Transverse colon (tissue), 3 donors: ENCODE results near the gene ASCC2.

ENCODE experiments used
- EP300 ChIP-seq: sonication (generic); formaldehyde crosslinking; IDR thresholded peaks from one replicate; pipeline ENCODE4 v1.6.1; 2017; ENCODE audit warnings: antibody characterized with exemption, low read depth
- TF ChIP-seq, protein P1 (sequence below), 5 experiments: fragments of 200-600 bp in 3 of 5; fragments of 450-650 bp in 2 of 5; sonication (generic) in 3 of 5; IDR thresholded peaks; 1 replicate in 2 of 5; 2 replicates in 3 of 5; pipeline ENCODE4 v1.5.1; 2016 to 2017; ENCODE audit warnings: antibody characterized with exemption in 5 of 5, inconsistent platforms in 3 of 5, mild to moderate bottlenecking in 2 of 5, moderate library complexity in 1 of 5

DNA sequence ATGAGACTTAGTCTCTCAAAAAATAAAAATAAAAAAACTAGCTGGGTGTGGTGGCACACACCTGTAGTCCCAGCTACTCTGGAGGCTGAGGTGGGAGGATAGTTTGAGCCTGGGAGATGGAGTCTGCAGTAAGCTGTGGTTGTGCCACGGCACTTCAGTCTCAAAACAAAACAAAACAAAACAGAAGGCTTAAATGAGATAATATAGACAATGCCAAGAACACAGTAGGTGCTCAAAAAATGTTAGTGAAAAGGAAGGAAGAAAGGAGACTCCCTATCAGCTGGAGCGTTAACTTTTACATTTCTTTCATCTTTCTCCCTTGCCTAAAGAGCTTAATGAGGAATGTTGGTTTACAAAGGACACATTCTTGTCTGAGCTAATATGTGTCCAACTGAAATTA is 4.1 kb upstream of the ASCC2 start:
- TF ChIP-seq, protein P1, sequence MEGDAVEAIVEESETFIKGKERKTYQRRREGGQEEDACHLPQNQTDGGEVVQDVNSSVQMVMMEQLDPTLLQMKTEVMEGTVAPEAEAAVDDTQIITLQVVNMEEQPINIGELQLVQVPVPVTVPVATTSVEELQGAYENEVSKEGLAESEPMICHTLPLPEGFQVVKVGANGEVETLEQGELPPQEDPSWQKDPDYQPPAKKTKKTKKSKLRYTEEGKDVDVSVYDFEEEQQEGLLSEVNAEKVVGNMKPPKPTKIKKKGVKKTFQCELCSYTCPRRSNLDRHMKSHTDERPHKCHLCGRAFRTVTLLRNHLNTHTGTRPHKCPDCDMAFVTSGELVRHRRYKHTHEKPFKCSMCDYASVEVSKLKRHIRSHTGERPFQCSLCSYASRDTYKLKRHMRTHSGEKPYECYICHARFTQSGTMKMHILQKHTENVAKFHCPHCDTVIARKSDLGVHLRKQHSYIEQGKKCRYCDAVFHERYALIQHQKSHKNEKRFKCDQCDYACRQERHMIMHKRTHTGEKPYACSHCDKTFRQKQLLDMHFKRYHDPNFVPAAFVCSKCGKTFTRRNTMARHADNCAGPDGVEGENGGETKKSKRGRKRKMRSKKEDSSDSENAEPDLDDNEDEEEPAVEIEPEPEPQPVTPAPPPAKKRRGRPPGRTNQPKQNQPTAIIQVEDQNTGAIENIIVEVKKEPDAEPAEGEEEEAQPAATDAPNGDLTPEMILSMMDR (IDR thresholded peaks at IDR 0.05): no peak
- no peak for TF ChIP-seq EP300
